Measurements from ENCODE around the gene MAB21L2. TPM values are rescaled to one million over a fixed set of nuclear protein-coding genes. Genes with fewer than 3 reads are reported as not detected.

Gene MAB21L2
- polyA plus RNA-seq, 1 donor, result 0.10 TPM

DNA sequence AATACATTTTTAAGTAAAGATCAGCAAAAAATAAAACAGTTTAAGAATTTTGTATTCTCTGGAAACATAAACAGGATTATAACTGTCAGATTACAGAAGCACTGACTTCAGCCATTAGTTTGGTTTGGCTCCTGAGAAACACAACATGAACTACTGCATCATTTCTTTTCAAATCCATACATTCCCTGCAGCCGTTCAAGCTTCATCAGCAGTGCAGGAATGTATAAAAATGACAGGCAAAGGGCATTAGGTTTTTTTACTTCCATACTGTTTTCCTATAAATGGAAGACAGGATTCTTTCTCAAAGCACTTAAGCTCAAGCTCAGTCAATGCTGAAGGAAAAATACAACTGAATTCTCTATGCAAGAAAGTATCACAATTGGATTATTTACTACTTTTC lies 4.2 kb upstream of the MAB21L2 start:
- no peak for DNase-seq

DNA sequence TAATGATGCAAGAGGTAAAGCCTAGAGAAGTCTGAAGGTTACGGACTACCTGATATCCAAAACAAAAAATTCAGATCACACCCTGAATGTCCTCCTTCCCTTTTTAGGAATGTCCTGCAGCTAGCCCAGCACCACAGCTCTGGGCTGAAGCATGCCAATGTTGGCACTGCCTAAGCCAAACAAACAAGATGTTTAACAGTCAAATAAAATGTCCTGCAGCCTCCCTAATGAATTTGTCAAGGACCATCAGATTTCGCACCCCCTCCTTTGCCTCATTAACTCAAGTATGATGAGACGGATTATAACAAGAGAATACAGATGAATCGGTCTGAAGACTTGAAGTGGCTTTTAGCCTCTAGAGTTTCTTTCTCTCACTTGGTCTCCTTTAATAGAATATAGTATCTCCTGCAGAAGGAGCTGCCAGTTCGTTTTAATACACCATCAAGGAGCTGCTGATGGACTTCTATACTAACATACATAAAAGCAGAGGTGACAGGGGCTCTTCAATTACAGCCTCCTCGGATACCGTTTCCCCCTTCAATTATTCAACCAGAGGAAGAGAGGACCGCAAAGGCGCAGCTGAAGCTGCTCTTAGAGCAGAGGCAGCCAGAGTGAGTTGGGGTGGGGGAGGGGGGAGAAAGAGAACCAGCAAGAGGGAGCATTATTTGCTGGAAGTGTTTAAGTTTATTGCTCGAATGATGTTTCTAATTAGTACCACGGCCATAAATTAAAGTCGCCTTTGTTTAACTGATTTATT lies 3.0 kb upstream of the MAB21L2 start:
- peak; percentile 36 for DNase-seq

DNA sequence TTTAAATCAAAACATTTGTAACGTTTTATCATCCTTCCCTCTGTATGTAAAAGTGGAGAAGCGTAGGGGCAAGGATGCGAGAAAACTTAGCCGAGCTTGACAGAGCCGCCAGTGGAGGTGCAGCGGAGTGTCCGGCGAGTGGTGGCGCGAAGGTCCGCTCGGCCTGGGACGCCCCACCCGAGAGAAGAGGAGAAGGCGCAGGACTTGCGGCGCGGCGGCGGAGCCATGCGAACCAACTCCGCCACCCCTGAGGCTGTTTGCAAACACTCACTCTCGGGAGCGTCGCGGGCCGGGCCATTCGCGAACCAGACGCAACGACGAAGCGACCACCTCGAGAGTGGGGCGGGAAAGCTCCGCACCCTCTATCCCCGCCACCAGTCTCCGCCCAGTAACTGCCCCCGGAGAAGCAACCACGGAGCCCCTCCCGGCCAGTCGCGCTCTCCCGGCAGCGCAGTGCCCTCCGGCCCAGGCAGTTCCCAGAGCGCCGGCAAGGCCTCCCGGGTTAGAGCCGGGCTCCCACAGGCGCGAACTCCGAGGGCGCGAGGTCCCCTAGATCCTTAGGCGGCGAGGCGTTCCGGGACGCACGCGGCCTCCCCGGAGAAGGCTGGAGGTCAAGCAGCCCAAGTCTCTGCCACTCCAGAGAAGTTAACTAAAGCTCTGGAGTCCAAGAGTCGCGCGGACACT lies 2.3 kb upstream of the MAB21L2 start:
- peak; percentile 46 for DNase-seq

GRCh38 chr4:150580306-150580705 lies 1.6 kb upstream of the MAB21L2 start:
- no peak for DNase-seq

GRCh38 chr4:150581056-150581605 lies 820 bp upstream of the MAB21L2 start:
- no peak for DNase-seq

- DNase-seq, result peak; percentile 44
These were observed 305 bp upstream of the MAB21L2 start for GRCh38 chr4:150581641-150582051.

DNA sequence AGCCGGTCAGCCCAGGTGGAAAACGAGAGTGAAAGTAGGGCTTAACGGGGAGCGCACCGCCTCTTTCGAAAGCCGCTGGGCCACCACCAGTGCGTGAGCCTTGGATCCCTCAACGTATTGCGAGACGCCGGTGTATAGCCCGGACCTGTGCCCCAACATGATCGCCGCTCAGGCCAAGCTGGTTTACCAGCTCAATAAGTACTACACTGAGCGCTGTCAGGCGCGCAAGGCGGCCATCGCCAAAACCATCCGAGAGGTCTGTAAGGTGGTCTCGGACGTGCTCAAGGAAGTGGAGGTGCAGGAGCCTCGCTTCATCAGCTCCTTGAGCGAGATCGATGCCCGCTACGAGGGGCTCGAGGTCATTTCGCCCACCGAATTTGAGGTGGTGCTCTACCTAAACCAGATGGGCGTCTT lies 929 bp downstream of the MAB21L2 start:
- peak; percentile 27 for DNase-seq

DNA sequence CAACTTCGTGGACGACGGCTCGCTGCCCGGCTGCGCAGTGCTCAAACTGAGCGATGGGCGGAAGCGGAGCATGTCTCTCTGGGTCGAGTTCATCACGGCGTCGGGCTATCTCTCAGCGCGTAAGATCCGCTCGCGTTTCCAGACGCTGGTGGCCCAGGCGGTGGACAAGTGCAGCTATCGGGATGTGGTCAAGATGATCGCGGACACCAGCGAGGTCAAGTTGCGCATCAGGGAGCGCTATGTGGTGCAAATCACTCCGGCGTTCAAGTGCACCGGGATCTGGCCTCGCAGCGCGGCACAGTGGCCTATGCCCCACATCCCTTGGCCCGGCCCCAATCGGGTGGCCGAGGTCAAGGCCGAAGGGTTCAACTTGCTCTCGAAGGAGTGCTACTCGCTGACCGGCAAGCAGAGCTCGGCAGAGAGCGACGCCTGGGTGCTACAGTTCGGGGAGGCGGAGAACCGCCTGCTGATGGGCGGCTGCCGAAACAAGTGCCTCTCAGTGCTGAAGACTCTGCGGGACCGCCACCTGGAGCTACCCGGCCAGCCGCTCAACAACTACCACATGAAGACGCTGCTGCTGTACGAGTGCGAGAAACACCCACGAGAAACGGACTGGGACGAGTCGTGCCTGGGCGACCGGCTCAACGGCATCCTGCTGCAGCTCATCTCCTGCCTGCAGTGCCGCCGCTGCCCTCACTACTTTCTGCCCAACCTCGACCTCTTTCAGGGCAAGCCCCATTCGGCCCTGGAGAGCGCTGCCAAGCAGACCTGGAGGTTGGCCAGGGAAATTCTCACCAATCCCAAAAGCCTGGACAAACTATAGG lies 1.5 kb downstream of the MAB21L2 start:
- peak; percentile 42 for DNase-seq

GRCh38 chr4:150584111-150584915 lies 2.4 kb downstream of the MAB21L2 start:
- DNase-seq, result no peak

- DNase-seq, result no peak
These were observed 3.7 kb downstream of the MAB21L2 start for GRCh38 chr4:150585611-150586010.

DNA sequence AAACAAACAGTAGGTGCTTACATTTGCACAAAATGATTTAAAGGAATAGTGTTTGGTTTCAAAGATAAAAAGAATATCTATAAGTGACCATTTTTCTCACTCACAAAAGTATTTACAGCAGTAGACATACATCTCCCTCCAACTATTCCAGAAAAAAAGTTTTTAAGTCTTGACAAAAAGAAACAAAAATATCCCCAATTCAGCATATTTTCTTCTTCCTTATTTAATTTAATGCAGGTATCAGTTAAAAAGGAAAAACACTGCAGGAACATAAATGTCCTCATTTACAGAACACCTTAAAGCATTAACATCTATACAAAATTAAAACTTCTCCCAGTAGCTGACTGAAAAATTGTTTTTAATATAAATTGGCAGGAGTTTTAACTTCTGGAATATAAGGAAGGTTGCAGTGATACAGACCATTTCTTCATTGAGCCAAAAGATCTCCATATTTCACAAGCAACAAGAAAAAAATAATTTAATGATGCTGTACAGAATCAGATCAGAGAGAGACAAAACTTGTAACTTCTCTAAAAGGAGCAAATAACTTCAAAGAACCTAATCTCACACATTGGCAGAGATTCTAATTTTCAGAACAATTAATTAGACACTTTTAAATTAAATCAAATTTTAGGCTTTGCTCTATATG lies 4.3 kb downstream of the MAB21L2 start:
- DNase-seq, result no peak

- no peak for DNase-seq
These were observed 6.4 kb downstream of the MAB21L2 start for GRCh38 chr4:150588316-150588715.

DNA sequence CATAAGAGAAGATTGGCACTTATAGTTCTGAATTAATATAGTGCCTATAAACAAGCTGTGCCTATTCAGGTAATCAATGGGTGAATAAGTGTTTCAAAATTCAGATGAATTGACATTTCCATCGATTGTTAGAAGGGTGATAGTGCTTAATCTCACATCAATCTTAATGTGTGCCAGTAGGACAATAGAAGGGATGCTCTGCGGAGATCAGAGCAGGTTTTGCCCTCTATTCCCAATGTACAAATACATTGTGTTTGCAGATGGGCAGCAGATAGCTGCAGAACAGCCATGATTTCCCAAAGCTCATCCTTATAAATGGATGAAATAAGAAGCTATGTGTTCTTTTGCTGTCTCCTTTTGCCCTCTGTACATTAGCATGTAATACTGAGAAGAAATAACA lies 7.2 kb downstream of the MAB21L2 start:
- no peak for DNase-seq

- no peak for DNase-seq
These were observed 8.7 kb downstream of the MAB21L2 start for GRCh38 chr4:150590631-150591030.

DNA sequence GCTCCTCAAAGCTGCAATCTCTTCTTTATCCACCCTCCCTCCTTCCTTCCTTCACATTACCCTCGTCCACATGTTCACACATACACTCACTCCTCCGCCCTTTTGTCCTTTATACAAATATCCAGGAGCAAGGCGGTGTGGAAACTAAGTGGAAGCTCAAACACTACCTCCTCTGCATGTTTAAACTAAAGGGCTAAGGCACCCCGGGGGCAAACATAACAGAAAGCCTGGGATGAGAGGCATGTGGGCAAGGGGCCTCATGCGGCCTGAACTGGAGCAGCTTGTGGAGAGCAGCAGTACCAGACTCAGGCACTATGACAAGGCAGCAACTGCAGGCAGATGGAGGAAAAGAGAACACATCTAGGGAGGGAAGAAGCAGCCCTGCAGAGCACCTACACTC lies 9.5 kb downstream of the MAB21L2 start:
- DNase-seq, result no peak

DNA sequence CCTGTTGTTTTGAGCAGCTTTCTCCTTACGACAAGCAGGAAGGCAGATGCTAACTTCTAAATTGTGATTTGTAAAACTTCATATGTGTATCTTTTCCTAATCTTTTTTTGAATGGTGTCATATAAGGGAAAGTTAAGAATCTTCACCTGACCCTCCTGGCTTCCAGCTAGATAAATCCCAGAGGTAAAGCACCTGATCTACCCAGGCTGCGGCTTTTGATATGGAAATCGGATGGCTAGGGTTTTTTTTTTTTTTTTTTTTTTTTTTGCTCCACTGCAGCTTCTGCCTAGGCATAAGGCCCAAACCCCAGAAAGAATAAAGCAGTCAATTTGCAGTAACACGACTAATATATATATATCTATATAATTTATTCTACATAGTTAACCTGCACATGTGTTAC lies 10.0 kb downstream of the MAB21L2 start:
- DNase-seq, result no peak

GRCh38 chr4:150593996-150594395 lies 12.0 kb downstream of the MAB21L2 start:
- no peak for DNase-seq

- no peak for DNase-seq
These were observed 17.0 kb downstream of the MAB21L2 start for GRCh38 chr4:150598909-150599308.

- no peak for DNase-seq
These were observed 17.6 kb downstream of the MAB21L2 start for GRCh38 chr4:150599547-150599946.

- no peak for DNase-seq
These were observed 19.0 kb downstream of the MAB21L2 start for GRCh38 chr4:150600812-150601445.

- no peak for DNase-seq
These were observed 27.2 kb downstream of the MAB21L2 start for GRCh38 chr4:150609131-150609530.
